Ishikawa (cell line): Measurements from ENCODE around the gene GALE.

Experiments
- CEBPB ChIP-seq: IDR thresholded peaks from 2 replicates; pipeline ENCODE4 v1.6.1; 2012
- CREB1 ChIP-seq: IDR thresholded peaks from 2 replicates; pipeline ENCODE4 v1.6.1; 2012; ENCODE audit warnings: low read depth
- EGR1 ChIP-seq: IDR thresholded peaks from 2 replicates; pipeline ENCODE4 v1.6.1; 2012
- EP300 ChIP-seq: IDR thresholded peaks from 2 replicates; pipeline ENCODE4 v1.6.1; 2012; ENCODE audit warnings: borderline replicate concordance
- FOXM1 ChIP-seq: IDR thresholded peaks from 2 replicates; pipeline ENCODE4 v1.6.1; 2012; ENCODE audit warnings: low read depth, borderline replicate concordance
- NFIC ChIP-seq: IDR thresholded peaks from 2 replicates; pipeline ENCODE4 v1.6.1; 2012
- RAD21 ChIP-seq: IDR thresholded peaks from 2 replicates; pipeline ENCODE4 v1.6.1; 2012; ENCODE audit warnings: low read depth
- REST ChIP-seq: IDR thresholded peaks from 2 replicates; pipeline ENCODE4 v1.6.1; 2012; ENCODE audit warnings: low read depth, mild to moderate bottlenecking
- TAF1 ChIP-seq: IDR thresholded peaks from 2 replicates; pipeline ENCODE4 v1.6.1; 2012; ENCODE audit warnings: low read depth, mild to moderate bottlenecking
- TCF12 ChIP-seq: IDR thresholded peaks from 2 replicates; pipeline ENCODE4 v1.6.1; 2012; ENCODE audit warnings: low read depth
- TEAD4 ChIP-seq: IDR thresholded peaks from 2 replicates; pipeline ENCODE4 v1.6.1; 2012
- YY1 ChIP-seq: IDR thresholded peaks from 2 replicates; pipeline ENCODE4 v1.6.1; 2012; ENCODE audit warnings: low read depth
- ZBTB7A ChIP-seq: IDR thresholded peaks from 2 replicates; pipeline ENCODE4 v1.6.1; 2012; ENCODE audit warnings: low read depth
- TF ChIP-seq, protein P1 (sequence below): IDR thresholded peaks from 2 replicates; pipeline ENCODE4 v1.6.1; 2012
- TF ChIP-seq, protein P2 (sequence below): IDR thresholded peaks from 2 replicates; pipeline ENCODE4 v1.6.1; 2012

The GALE gene

GRCh38 chr1:23787701-23788100 is 12.9 kb downstream of the GALE start:
- no peak for TF ChIP-seq ZBTB7A
- no peak for TF ChIP-seq EGR1
- TF ChIP-seq CEBPB: no peak
- TF ChIP-seq REST: no peak
- TF ChIP-seq FOXM1: no peak
- TF ChIP-seq, protein P1, sequence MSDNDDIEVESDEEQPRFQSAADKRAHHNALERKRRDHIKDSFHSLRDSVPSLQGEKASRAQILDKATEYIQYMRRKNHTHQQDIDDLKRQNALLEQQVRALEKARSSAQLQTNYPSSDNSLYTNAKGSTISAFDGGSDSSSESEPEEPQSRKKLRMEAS: no peak
- no peak for TF ChIP-seq CREB1
- no peak for TF ChIP-seq YY1
- no peak for TF ChIP-seq RAD21
- TF ChIP-seq TEAD4: no peak
- TF ChIP-seq, protein P2, sequence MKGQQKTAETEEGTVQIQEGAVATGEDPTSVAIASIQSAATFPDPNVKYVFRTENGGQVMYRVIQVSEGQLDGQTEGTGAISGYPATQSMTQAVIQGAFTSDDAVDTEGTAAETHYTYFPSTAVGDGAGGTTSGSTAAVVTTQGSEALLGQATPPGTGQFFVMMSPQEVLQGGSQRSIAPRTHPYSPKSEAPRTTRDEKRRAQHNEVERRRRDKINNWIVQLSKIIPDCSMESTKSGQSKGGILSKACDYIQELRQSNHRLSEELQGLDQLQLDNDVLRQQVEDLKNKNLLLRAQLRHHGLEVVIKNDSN: no peak
- TF ChIP-seq NFIC: no peak
- no peak for TF ChIP-seq EP300
- TF ChIP-seq TCF12: no peak
- TF ChIP-seq TAF1: no peak

DNA sequence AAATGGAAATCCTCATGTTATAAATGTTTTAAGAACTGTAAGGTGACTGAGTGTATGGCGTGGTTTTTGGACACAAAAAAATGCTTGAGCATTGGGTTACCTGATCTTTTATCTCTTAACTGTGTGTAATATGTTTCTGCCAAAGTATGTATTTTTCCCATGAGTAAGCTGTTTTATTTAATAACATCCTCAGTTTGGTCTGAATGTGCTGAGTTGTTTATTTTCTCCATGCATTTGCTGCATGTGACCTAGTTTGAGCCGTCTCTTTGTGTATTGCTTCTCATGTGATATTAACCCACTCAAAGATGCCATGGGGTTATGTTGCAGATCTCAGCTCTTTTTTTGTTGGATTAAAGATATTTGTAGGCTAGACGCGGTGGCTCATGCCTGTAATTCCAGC is 15.7 kb downstream of the GALE start:
- TF ChIP-seq TAF1 (no peak), NFIC (no peak), CEBPB (no peak), EGR1 (no peak), CREB1 (no peak), ZBTB7A (no peak), RAD21 (no peak), TEAD4 (no peak), FOXM1 (no peak), EP300 (no peak), YY1 (no peak), TCF12 (no peak), REST (no peak)
- TF ChIP-seq, protein P1: no peak
- TF ChIP-seq, protein P2: no peak

DNA sequence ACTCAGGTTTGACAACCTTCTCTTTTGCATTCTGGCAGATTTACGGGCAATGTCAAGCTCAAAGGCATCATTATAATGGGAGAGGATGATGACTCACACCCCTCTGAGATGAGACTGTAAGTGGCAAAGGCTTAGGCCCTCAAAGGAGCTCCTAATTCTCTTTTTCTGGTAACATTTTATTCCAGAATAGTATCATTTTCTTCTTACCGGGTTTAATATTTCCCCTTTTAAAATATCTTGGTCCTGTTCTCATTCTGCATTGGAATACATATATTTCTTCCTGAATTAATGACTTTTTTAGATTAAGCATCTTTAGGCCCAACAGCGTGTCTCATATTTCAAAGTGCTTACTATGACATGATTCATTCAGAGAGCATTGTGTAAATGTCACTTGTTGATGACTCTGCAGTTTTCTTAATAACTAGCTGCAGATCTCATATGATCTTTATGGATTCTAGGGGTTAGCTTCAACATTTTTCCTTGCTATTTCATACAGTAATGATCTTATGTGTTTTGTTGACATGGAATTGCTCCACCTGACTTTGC is 20.7 kb downstream of the GALE start:
- TF ChIP-seq TAF1: no peak
- no peak for TF ChIP-seq YY1
- TF ChIP-seq EGR1: no peak
- TF ChIP-seq TCF12: no peak
- TF ChIP-seq, protein P1: no peak
- no peak for TF ChIP-seq CREB1
- no peak for TF ChIP-seq ZBTB7A
- TF ChIP-seq NFIC: no peak
- TF ChIP-seq, protein P2: no peak
- no peak for TF ChIP-seq RAD21

DNA sequence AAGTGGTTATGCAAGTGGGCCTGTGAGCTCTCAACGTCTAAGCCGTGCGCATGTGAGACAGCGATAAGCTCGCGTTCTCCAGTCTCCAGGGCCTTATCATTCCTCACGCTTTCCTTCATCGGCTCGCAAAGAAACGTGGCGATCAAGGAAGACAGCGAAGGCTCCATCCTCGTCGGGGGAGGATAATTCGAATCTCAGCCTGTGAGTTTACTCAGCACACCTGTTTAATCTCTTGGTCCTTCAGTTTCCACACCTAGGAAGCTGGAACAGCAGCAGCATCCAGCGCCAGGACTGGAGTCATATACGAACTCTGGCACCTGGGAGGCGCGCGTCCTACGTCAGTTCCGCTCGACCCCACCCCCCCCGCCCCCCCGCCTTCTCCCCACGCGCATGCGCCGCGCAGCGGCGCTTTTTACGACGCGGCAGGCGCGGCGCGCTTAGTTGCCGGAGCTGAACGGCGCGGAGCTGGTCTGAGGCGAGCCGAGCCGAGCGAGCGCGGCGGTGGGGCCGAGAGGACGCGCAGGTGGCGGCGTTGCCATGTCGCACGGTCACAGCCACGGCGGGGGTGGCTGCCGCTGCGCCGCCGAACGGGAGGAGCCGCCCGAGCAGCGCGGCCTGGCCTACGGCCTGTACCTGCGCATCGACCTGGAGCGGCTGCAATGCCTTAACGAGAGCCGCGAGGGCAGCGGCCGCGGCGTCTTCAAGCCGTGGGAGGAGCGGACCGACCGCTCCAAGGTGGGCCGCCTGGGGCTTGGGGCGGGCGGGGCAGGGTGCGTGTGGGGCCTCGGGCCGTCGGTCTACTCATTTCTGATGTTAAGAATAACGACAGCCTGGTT is 22.4 kb downstream of the GALE start, which contains the start of gene PITHD1:
PITHD1 (plus strand) TSS at position 440 of the 836 bp plus-strand sequence; CDS start at position 538, 98 bp downstream.
- TF ChIP-seq, protein P2: no peak; the same call in none of the 2 replicates
- TF ChIP-seq TCF12 (no peak; the same call in none of the 2 replicates), TAF1 (peak; percentile 74; the same call in 1 of the 2 replicates), REST (no peak), CREB1 (peak; percentile 86), ZBTB7A (no peak), RAD21 (no peak), EP300 (peak; percentile 34; the same call in 1 of the 2 replicates), FOXM1 (peak; percentile 42; the same call in 1 of the 2 replicates), CEBPB (no peak), EGR1 (no peak), TEAD4 (no peak), NFIC (0 out of 2 replicates have a peak, but pooled peaks have one; percentile 8), YY1 (peak; percentile 47; the same call in 1 of the 2 replicates)
- TF ChIP-seq, protein P1: no peak
